Keratinocyte (primary cell): ENCODE measurements around the gene INTS14.

ENCODE experiments used
- EZH2 ChIP-seq: IDR thresholded peaks from one replicate; pipeline ENCODE4 v1.6.1; 2012; ENCODE audit warnings: inconsistent platforms, mild to moderate bottlenecking, low read length, moderate library complexity
- TF ChIP-seq, protein P1 (sequence below), 3 experiments: IDR thresholded peaks in 1 of 3; conservative IDR thresholded peaks in 1 of 3; optimal IDR thresholded peaks in 1 of 3; 2 replicates in 2 of 3; 3 replicates in 1 of 3; pipeline versions ENCODE3 to v1.5.1; 2011; ENCODE audit warnings: low read length in 3 of 3, mild to moderate bottlenecking in 3 of 3, moderate library complexity in 2 of 3, control low read depth in 1 of 3, inconsistent platforms in 1 of 3; ENCODE audit not compliant: insufficient read depth in 2 of 3; ENCODE audit errors: extremely low read depth in 1 of 3

DNA sequence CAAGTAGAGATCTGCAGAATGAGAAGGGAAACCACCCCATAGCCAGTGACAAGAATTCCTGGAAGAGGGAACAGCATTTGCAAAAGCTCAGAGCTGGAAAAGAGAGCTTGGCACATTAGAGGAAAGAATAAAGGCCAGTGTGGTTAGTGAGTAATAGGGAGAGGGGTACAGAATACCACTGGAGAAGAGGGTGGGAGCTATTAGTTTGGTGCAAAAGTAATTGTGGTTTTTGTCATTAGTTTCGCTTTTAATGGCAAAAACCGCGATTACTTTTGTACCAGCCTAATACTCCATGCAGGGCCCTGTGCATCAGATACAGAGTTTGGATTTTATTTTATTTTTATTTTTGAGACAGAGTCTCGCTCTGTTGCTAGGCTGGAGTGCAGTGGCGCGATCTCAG is 20.6 kb upstream of the INTS14 start:
- TF ChIP-seq, protein P1, sequence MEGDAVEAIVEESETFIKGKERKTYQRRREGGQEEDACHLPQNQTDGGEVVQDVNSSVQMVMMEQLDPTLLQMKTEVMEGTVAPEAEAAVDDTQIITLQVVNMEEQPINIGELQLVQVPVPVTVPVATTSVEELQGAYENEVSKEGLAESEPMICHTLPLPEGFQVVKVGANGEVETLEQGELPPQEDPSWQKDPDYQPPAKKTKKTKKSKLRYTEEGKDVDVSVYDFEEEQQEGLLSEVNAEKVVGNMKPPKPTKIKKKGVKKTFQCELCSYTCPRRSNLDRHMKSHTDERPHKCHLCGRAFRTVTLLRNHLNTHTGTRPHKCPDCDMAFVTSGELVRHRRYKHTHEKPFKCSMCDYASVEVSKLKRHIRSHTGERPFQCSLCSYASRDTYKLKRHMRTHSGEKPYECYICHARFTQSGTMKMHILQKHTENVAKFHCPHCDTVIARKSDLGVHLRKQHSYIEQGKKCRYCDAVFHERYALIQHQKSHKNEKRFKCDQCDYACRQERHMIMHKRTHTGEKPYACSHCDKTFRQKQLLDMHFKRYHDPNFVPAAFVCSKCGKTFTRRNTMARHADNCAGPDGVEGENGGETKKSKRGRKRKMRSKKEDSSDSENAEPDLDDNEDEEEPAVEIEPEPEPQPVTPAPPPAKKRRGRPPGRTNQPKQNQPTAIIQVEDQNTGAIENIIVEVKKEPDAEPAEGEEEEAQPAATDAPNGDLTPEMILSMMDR (optimal IDR thresholded peaks at IDR 0.05 in 1 of 3, IDR thresholded peaks at IDR 0.05 in 1 of 3, conservative IDR thresholded peaks at IDR 0.05 in 1 of 3; ENCODE audit: extremely low read depth in 1 of 3, insufficient read depth in 2 of 3, low read length in 3 of 3) = no peak
- TF ChIP-seq EZH2 = no peak
